ENCODE measurements around the gene GCKR.

GRCh38 chr2:27471961-27472360, 24.7 kb upstream of the GCKR start:
- TF ChIP-seq CTCF (conservative IDR thresholded peaks at IDR 0.05; ENCODE audit: low read depth, low read length), result no peak
- no peak for TF ChIP-seq EZH2 (IDR thresholded peaks at IDR 0.05; ENCODE audit: borderline replicate concordance, low read depth, low read length, poor library complexity, severe bottlenecking)

Measured in A673 (cell line).